Endothelial cell of umbilical vein (primary cell): ENCODE results near the gene MGAT5. TPM values are rescaled to one million over a fixed set of nuclear protein-coding genes. Genes with fewer than 3 reads are reported as not detected.

Experiments used
- BruUV-seq: library from RNA; stranded (reverse); fragments of 400-500 nt; replicated peaks from 2 replicates; lab custom pipeline; 2021; lab: Mats Ljungman, UMichigan
- CTCF ChIA-PET: fragments of 300-600, 350-600 bp; sonication (Branson Sonifier 250); formaldehyde crosslinking; loops from one replicate; lab custom pipeline; 2021; ENCODE audit warnings: antibody characterized with exemption, inconsistent platforms; lab: Charles Lee
- POLR2A ChIA-PET: fragments of 300-600, 350-600 bp; sonication (Branson Sonifier 250); formaldehyde crosslinking; loops from one replicate; lab custom pipeline; 2021; ENCODE audit warnings: antibody characterized with exemption, inconsistent platforms; lab: Charles Lee
- DNase-seq: peaks from one replicate; pipeline ENCODE4 v3.0.0-alpha.2; 2011; ENCODE audit warnings: low read depth, low spot score
- FAIRE-seq: peaks from 2 replicates; lab custom pipeline; 2011; peaks lifted over from hg19 to GRCh38; lab: Jason Lieb, UNC
- H2AFZ ChIP-seq: 2 replicates; pipeline ENCODE4 v1.6.0; 2012; ENCODE audit warnings: low read depth, low read length, control low read depth, inconsistent platforms
- H3K27ac ChIP-seq: 2 replicates; pipeline ENCODE4 v1.5.1; 2011; ENCODE audit warnings: low read depth, mild to moderate bottlenecking, control low read depth, low read length, moderate library complexity; ENCODE audit not compliant: insufficient read depth
- H3K27me3 ChIP-seq, 2 experiments: 2 replicates each; pipeline versions ENCODE4 v1.6.0 to v1.6.1; 2011; ENCODE audit warnings: low read length in 2 of 2, mixed read lengths in 1 of 2; ENCODE audit not compliant: control insufficient read depth in 2 of 2, insufficient read depth in 2 of 2
- H3K36me3 ChIP-seq, 2 experiments: 2 replicates in 1 of 2; 3 replicates in 1 of 2; pipeline ENCODE4 v1.5.1; 2011; ENCODE audit warnings: low read length in 2 of 2, mild to moderate bottlenecking in 1 of 2, moderate library complexity in 1 of 2; ENCODE audit not compliant: control insufficient read depth in 2 of 2, insufficient read depth in 2 of 2; ENCODE audit errors: extremely low read depth in 1 of 2
- H3K4me1 ChIP-seq: 3 replicates; pipeline ENCODE4 v1.5.1; 2011; ENCODE audit warnings: mild to moderate bottlenecking, low read length; ENCODE audit not compliant: control insufficient read depth, insufficient read depth; ENCODE audit errors: extremely low read depth
- H3K4me2 ChIP-seq: 2 replicates; pipeline ENCODE4 v1.6.1; 2011; ENCODE audit warnings: low read length, control low read depth, mixed read lengths; ENCODE audit not compliant: insufficient read depth
- H3K4me3 ChIP-seq, 3 experiments: fragments of 200-600 bp in 1 of 3; sonication (generic), shearing (Covaris generic) in 1 of 3; replicated peaks in 1 of 3; 2 replicates each; pipeline ENCODE4 v1.5.1; 2011 to 2016; ENCODE audit warnings: control low read depth in 3 of 3, low read length in 3 of 3, mild to moderate bottlenecking in 2 of 3, inconsistent platforms in 1 of 3, low read depth in 1 of 3, moderate library complexity in 1 of 3; ENCODE audit not compliant: insufficient read depth in 1 of 3
- H3K79me2 ChIP-seq: 2 replicates; pipeline ENCODE4 v1.6.0; 2012; ENCODE audit warnings: low read length, inconsistent platforms; ENCODE audit not compliant: control insufficient read depth, insufficient read depth
- H3K9ac ChIP-seq: replicated peaks from 2 replicates; pipeline ENCODE3; 2011; ENCODE audit warnings: low read length, control low read depth; ENCODE audit not compliant: insufficient read depth; ENCODE audit errors: extremely low read depth
- H3K9me1 ChIP-seq: replicated peaks from 3 replicates; pipeline ENCODE4 v1.6.0; 2011; ENCODE audit warnings: mild to moderate bottlenecking, low read length; ENCODE audit not compliant: control insufficient read depth, insufficient read depth; ENCODE audit errors: extremely low read depth
- H3K9me3 ChIP-seq: replicated peaks from 2 replicates; pipeline ENCODE4 v1.5.1; 2012; ENCODE audit warnings: low read length, inconsistent platforms; ENCODE audit not compliant: control insufficient read depth, insufficient read depth
- H4K20me1 ChIP-seq: replicated peaks from 2 replicates; pipeline ENCODE3; 2011; ENCODE audit warnings: mild to moderate bottlenecking, low read length; ENCODE audit not compliant: control insufficient read depth, insufficient read depth; ENCODE audit errors: extremely low read depth
- CTCF ChIP-seq, 2 donors: IDR thresholded peaks; 1 replicate in 1 of 2; 2 replicates in 1 of 2; pipeline ENCODE4 v1.5.1; 2011; ENCODE audit warnings: low read length in 2 of 2, mild to moderate bottlenecking in 2 of 2, moderate library complexity in 2 of 2, control low read depth in 1 of 2, inconsistent platforms in 1 of 2, low read depth in 1 of 2; ENCODE audit not compliant: insufficient read depth in 1 of 2; ENCODE audit errors: extremely low read depth in 1 of 2
- EZH2 ChIP-seq: IDR thresholded peaks from 2 replicates; pipeline ENCODE4 v1.6.1; 2012; ENCODE audit warnings: borderline replicate concordance, low read depth, mild to moderate bottlenecking, moderate library complexity, low read length, inconsistent platforms; ENCODE audit not compliant: severe bottlenecking
- FOS ChIP-seq: IDR thresholded peaks from 2 replicates; pipeline ENCODE4 v1.6.1; 2011; ENCODE audit warnings: mild to moderate bottlenecking, low read length, moderate library complexity, borderline replicate concordance; ENCODE audit not compliant: insufficient read depth
- GATA2 ChIP-seq: IDR thresholded peaks from 2 replicates; pipeline ENCODE4 v1.7.0; 2011; ENCODE audit warnings: low read depth, mild to moderate bottlenecking, moderate library complexity, mixed read lengths, low read length; ENCODE audit not compliant: insufficient read length, insufficient read depth
- JUN ChIP-seq: IDR thresholded peaks from 2 replicates; pipeline ENCODE4 v1.6.1; 2011; ENCODE audit warnings: borderline replicate concordance, low read depth; ENCODE audit not compliant: insufficient read length, insufficient read depth
- MAX ChIP-seq: IDR thresholded peaks from 2 replicates; pipeline ENCODE4 v1.6.1; 2011; ENCODE audit not compliant: insufficient read depth, insufficient read length
- MYC ChIP-seq: IDR thresholded peaks from one replicate; pipeline ENCODE4 v1.6.1; 2011; ENCODE audit warnings: mild to moderate bottlenecking, low read depth, low read length
- POLR2A ChIP-seq: IDR thresholded peaks from 2 replicates; pipeline ENCODE4 v1.6.1; 2012; ENCODE audit warnings: low read depth, mild to moderate bottlenecking, control low read depth, low read length
- POLR2AphosphoS5 ChIP-seq: IDR thresholded peaks from 2 replicates; pipeline ENCODE4 v1.6.1; 2012; ENCODE audit warnings: low read depth, mild to moderate bottlenecking, control low read depth, low read length, moderate library complexity; ENCODE audit not compliant: insufficient read depth
- dilution Hi-C: fragments of 300-500 bp; cut with MboI; formaldehyde crosslinking; loops from one replicate; pipeline ENCODE4 v1.15.0; 2019; ENCODE audit warnings: low sequenced_read_pairs; ENCODE audit not compliant: extremely low pct_ligation_motif_present
- intact Hi-C: fragments of 100-400 bp; cut with micrococcal nuclease; formaldehyde crosslinking; loops from one replicate; pipeline ENCODE4 v1.10.0; 2022
- polyA plus RNA-seq, 4 experiments: library from polyadenylated mRNA; depleted of rRNA in 3 of 4; stranded (reverse) in 3 of 4; unstranded in 1 of 4; fragments of >200 nt; gene quantifications; 2 replicates each; pipeline versions ENCODE4 v1.2.1 to v1.2.3, GENCODE V29; 2011 to 2012; ENCODE audit warnings: missing spikeins in 1 of 4
- total RNA-seq: library from RNA; stranded (reverse); gene quantifications from 2 replicates; pipeline ENCODE4 v1.2.3, GENCODE V29; 2021

MGAT5 gene
- total and polyA plus RNA-seq, 2 donors (not counting 3 experiments of a cell fraction or from before 2014, with no cell fraction given), result 17.7 to 84.1 TPM

GRCh38 chr2:134225841-134226240 lies 28.0 kb upstream of the MGAT5 start:
- H3K4me1 ChIP-seq, result no peaks in the 10 kb centered on the region
- no peak for TF ChIP-seq FOS
- TF ChIP-seq MYC, result no peak
- no peak for TF ChIP-seq MAX
- no peak for TF ChIP-seq CTCF (IDR thresholded peaks at IDR 0.05; ENCODE audit: extremely low read depth in 1 of 2, insufficient read depth in 1 of 2, low read depth in 1 of 2, low read length in 2 of 2)
- ChIA-PET POLR2A (no interaction called here), CTCF (interaction anchor here (1.6 kb wide), 1 partner anchor 186 kb away, joined by 4 read pairs; no protein-coding TSS in a partner anchor)
- dilution Hi-C loops, result no loop called here
- no peaks in the 10 kb centered on the region for H3K27me3 ChIP-seq
- no peaks in the 10 kb centered on the region for H3K9me1 ChIP-seq
- intact Hi-C loops, result loop anchor here (5.0 kb wide), 1 partner anchor 186 kb away; no protein-coding TSS in a partner anchor
- DNase-seq, result no peak
- no peaks in the 10 kb centered on the region for H3K9me3 ChIP-seq
- no peak for FAIRE-seq
- peaks cover 14% of the 10 kb centered on the region for H3K79me2 ChIP-seq
- BruUV-seq, result no TSS peak
- no peak overlapping the region for H3K9ac ChIP-seq
- no peaks in the 10 kb centered on the region for H3K36me3 ChIP-seq
- H3K4me3 ChIP-seq, result no peak overlapping the region
- H3K27ac ChIP-seq, result no peak overlapping the region
- no peak overlapping the region for H3K4me2 ChIP-seq
- no peak overlapping the region for H2AFZ ChIP-seq
- H4K20me1 ChIP-seq, result peaks cover 3% of the 10 kb centered on the region

DNA sequence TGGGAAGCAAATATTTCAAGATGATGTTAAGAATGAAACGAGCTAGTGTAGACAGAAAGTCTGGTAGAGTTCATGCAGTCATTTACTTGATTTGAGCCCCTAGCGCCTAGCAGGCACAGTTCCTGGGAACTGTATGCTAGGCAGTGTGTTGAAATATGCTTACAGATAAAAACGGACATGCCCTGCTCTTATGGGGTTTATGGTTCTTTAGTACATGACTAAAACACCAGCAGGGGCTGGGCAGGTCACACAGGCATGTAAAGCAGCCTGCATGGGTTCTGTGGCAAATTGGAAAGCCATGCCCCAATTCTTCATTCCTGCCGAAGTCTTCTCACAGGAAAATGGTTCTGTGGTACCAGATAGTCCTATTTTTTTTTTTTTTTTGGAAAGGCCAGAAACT lies 27.3 kb upstream of the MGAT5 start:
- intact Hi-C loops, result loop anchor here (5.0 kb wide), 1 partner anchor 186 kb away; no protein-coding TSS in a partner anchor
- Histone ChIP-seq H3K4me2 (no peak overlapping the region), H3K27me3 (no peaks in the 10 kb centered on the region), H3K27ac (no peak overlapping the region), H3K36me3 (no peaks in the 10 kb centered on the region), H3K4me3 (no peak overlapping the region), H4K20me1 (peaks cover 3% of the 10 kb centered on the region), H3K9me1 (no peaks in the 10 kb centered on the region), H3K4me1 (no peaks in the 10 kb centered on the region), H3K9me3 (no peaks in the 10 kb centered on the region), H2AFZ (no peak overlapping the region), H3K79me2 (peaks cover 14% of the 10 kb centered on the region), H3K9ac (no peak overlapping the region)
- DNase-seq (no peak), FAIRE-seq (no peak)
- dilution Hi-C loops, result no loop called here
- BruUV-seq, result no TSS peak
- ChIA-PET CTCF (interaction anchor here (2.6 to 3.5 kb wide), 2 partner anchors 109 to 224 kb away, joined by 7 to 12 read pairs; no protein-coding TSS in a partner anchor), POLR2A (no interaction called here)
- no peak for TF ChIP-seq EZH2
- no peak for TF ChIP-seq MAX
- no peak for TF ChIP-seq MYC
- no peak for TF ChIP-seq CTCF (IDR thresholded peaks at IDR 0.05; ENCODE audit: extremely low read depth in 1 of 2, insufficient read depth in 1 of 2, low read depth in 1 of 2, low read length in 2 of 2)
- no peak for TF ChIP-seq FOS
- TF ChIP-seq JUN, result no peak
- no peak for TF ChIP-seq POLR2AphosphoS5
- TF ChIP-seq GATA2, result no peak
- no peak for TF ChIP-seq POLR2A
